SKM-1 (cell line): ENCODE data around the gene SNX14.
A peak's percentile ranks its signal among the peaks of the same experiment; 100 is the strongest.

Experiments used
- DNase-seq: peaks from one replicate; lab custom pipeline; 2025; ENCODE audit not compliant: unreplicated experiment; lab: John Stamatoyannopoulos, UW

Gene SNX14

GRCh38 chr6:85465762-85466161 is 127.9 kb downstream of the SNX14 start:
- no peak for DNase-seq

DNA sequence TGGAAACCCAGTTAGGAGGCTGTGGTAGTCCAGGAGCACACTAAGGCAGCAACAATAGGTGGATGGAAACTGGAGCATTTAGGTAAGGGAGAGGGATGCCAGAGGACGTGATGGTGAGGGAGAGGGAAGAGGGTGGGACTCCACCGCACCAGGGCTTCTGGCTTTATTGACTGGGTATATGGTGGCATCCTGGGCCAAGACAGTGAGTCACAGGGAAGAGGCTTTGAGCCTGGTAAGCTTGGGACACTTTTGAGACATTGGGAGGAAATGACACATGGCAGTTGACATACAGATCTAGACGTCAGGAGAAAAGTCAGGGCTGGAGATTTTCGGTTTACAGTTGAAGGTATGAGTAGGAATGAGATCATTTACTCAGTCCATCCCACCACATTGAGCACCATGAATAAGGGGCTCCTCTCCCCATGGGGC is 128.9 kb downstream of the SNX14 start:
- DNase-seq = no peak

DNA sequence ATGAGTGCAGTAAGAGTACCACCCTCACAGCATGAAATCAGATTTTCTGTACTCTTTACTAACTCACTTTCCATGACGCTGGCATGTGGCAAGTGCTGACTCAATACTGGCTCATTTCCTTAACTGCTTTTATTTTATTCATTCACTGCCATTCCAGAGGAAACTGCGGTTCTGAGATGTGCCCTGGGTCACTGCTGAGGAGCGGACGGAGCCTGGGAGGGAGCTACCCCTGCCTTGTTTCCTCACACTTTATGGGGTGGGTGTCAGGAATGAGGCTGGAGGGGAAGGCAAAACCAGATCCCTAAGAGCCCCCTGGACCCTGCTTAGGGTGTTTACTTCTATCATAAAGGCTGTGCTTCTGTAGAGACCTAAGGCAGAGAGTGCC is 129.4 kb downstream of the SNX14 start:
- no peak for DNase-seq

DNA sequence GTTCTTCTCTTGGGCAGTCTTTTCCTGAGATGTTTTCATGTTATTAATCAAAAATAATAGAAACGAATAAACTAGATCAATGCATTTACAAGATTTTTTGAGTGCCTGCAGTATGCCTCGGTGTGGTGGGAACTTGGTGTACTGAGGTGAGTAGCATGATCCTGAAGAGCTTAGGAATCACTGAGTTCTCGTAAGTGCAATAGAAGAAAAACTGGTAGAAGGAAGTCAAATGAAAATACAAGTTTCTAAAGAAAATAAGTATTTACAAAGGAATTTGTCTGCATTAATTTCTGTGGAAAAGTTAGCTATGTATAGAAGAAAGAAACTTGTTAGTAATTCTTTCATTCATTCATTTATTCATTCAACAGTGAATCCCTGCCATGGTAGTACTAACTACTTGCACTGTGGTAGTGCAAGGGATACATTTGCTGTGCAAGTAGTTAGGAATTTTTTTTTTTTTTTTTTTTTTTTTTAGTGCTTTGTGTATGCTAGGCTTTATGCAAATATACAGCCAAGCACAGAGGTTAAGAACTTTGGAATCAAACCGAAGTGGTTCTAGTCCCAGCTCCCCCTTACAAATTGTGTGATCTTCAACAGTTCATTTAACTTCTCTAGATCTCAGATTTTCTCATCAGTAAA is 129.9 kb downstream of the SNX14 start:
- no peak for DNase-seq

GRCh38 chr6:85462673-85463072 is 131.0 kb downstream of the SNX14 start:
- no peak for DNase-seq

DNA sequence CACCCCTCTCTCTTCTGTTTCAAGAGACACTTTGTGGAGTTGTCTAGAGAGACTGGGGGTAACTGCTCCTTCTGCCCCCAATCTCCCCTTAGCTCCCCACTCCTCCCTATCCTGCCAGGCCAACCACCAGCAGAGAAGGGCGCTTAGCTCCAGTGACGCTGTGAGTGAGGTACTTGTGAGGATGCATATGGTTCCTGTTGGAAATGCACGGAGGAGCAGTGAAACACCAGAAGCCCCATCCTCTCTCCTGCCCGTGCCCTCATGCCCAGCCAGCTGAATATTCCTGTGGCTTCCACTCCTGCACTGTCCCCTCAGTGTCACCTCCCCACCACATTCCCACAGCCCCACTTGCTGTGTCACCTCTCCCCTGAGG is 131.9 kb downstream of the SNX14 start:
- DNase-seq = no peak

- peak; percentile 93 for DNase-seq
Observed at GRCh38 chr6:85460921-85461797, 132.5 kb downstream of the SNX14 start.

- DNase-seq = no peak
Observed at GRCh38 chr6:85460154-85460920, 133.3 kb downstream of the SNX14 start.

GRCh38 chr6:85459224-85459901 is 134.3 kb downstream of the SNX14 start:
- DNase-seq = no peak

DNA sequence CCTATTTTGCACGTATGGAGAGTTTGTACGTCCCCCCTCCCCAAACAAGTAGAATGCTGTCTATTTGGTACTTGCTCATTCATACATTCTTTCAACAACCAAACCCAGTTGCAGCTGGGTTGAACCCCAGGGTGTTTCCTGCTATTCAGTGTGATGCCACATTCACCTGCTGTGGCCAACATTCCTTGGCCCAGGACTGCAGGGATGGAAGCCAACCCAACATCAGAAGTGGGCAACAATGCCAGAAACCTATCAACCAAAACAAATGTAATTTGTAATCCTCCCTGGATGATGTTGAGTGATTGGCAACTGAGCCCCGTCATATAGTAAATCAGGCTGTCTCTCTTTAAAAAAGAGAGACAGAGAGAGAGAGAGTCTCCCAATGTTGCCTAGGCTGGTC is 134.9 kb downstream of the SNX14 start:
- DNase-seq = no peak

DNA sequence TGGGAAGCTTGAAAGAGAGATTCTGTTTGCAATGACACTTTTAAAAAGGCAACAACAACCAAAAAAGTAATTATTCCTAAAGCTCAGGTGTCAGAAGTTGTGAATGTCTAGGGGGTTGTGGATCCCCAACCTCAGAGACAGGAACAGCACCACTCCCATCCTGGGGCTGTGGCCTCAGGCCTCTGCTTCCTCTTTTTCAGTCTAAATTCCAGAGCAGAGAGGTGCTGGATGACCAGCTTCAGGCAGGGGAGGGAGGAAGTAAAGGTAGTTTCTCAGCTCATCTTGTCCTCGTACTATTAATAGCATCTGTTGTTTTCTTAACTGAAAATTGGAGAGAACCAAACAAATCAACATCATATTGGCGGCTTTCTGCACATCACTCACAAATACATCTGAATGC is 135.5 kb downstream of the SNX14 start:
- peak; percentile 78 for DNase-seq

DNA sequence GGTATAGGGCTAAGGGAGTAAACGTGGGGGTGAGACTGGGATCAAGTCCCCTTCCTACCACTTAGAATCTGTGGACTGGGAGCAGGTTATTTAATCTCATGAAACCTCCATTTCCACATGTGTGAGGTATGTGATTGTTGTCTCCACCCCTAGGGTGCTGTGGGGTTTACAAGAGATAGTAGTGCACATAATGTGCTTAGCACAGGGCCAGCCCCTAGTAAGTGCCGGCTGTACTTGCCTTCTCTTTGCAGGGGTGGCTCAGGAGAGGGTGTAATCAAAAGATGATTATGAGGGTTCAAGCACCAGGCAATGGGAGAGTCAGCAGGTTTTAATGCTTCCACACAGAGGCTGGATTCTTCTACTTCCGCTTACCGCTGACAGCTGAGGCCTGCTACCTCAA is 136.9 kb downstream of the SNX14 start:
- DNase-seq = no peak
